ENCODE results near the gene FGFR3. TPM values are rescaled to one million over a fixed set of nuclear protein-coding genes. Genes with fewer than 3 reads are reported as not detected.

Gene FGFR3
- total and polyA plus RNA-seq, 2 of the 8 experiments (the other 6 are each of a cell fraction or from before 2014, with no cell fraction given), result 9.0 to 19.5 TPM

DNA sequence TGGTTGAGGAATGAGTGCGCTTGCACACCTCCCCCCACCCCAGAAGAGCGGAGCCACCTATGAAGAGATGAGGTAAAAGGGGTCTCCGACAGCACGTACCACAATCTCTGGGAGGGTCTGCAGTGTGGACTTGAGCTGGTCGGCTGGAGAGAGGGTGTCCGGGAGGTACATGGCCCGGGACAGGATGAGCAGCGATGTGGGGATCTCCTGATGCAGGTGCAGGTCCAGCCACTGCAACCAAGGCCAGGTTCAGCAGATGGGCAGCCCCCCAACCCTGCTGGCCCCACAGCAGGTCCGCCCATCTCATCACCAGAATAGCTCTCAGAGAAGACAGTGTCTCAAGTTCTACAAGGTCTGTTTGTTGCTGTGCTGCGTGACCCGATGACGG lies 30.4 kb downstream of the FGFR3 start (continued):
- no peak for TF ChIP-seq CTCF (IDR thresholded peaks at IDR 0.05; ENCODE audit: control extremely low read depth in 1 of 3, insufficient read depth in 1 of 3, low read depth in 1 of 3, low read length in 3 of 3)

All from H1 (cell line).